GM18907 (cell line): ENCODE data around the gene MXD1.

Experiments
- ATAC-seq: cut with Tn5 transposase; IDR thresholded peaks from one replicate; pipeline ENCODE4 v1.9.1; 2021; ENCODE audit warnings: mild to moderate bottlenecking, moderate library complexity; ENCODE audit not compliant: unreplicated experiment

MXD1 gene

GRCh38 chr2:69933254-69933828 is 18.4 kb downstream of the MXD1 start:
- no peak for ATAC-seq

DNA sequence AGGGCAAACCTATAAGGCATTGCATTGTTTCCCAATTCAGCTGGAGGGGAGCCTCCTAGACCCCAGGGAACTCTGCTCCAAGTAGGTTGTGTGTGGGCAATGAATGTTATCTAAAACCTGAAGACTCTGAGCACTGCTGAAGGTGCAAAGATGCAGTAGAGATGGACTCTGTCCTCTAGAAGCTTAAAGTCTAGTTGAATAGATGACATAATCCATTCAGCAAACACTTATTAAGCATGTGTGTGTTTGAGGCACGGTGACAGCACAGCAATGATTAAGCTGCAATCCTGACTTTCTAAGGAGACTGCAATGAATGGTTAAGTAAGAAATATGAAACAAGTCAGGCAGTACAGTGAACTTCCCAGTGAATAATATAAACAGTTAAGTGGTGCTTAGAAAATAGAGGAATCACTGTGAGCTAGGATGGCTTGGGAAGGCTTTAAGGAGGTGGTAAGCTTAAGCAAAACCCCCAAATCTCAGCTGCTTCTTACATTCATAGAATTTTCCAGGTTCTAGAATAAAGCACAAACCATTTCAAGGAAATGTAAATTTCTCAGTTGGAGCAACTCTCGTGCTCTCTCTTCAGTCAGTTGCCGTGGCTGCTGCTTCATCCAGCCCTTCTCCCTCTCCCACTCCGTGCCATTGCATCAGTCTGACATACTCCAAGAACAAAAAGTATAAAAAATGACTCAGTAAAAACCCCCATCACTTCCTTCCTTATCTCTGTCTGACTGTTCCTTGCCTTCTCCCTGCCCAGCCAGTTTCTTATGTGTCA is 19.1 kb downstream of the MXD1 start:
- no peak for ATAC-seq

- no peak for ATAC-seq
These were observed 19.7 kb downstream of the MXD1 start for GRCh38 chr2:69934614-69934908.

DNA sequence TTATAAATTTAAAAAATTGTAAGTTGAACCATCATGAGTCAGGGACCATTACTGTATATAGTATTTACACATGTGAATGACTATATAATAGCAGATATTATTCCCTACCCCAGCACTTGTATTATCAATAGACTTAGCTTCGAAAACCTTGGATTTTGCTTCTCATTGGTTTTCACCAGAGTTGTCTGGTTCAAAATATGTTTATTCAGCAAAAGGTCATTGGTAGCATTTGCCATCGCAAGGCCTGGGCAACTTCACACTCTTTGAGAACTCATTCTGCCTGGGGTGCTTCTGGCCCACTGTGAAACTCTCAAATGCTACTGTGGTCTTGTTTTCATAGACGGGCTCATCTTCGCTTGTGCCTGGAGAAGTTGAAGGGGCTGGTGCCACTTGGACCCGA is 20.1 kb downstream of the MXD1 start:
- ATAC-seq, result no peak

GRCh38 chr2:69936906-69937305 is 22.0 kb downstream of the MXD1 start:
- no peak for ATAC-seq

GRCh38 chr2:69937968-69938367 is 23.1 kb downstream of the MXD1 start:
- ATAC-seq, result no peak

- no peak for ATAC-seq
These were observed 24.8 kb downstream of the MXD1 start for GRCh38 chr2:69939722-69940121.

GRCh38 chr2:69940691-69941090 is 25.8 kb downstream of the MXD1 start:
- ATAC-seq, result no peak

- no peak for ATAC-seq
These were observed 28.3 kb downstream of the MXD1 start for GRCh38 chr2:69943000-69943842.

DNA sequence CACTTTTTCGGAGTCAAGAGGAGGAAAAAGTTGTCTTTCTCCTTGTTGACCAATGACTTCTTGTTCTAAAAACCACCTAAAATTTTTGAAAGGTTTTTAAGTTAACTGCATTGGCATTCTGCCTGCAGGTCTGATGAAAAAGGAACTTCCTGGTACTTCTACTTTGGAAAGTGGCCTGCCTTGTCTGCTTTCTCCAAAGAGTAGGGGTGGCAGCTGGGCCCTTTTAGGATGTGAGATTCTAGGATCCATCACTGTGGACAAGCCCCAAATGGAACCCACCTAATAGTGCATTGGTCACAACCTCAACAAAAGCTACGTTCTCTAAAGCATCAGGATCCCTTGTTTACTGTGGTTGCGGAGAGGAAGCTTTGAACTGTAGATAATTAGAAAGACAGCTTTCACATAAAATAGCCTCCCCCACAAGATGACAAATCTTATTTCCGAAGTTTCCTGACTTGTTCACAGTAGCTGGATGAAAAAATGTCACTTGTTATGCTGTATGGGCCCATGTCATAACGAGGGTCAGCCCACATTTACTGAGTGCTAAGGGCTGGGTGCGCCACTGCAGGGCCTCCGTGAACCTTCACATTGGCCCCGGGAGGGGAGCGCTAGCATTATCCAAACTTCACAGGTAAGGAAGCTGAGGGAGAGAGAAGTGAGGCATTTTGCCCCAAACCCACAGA is 29.1 kb downstream of the MXD1 start:
- no peak for ATAC-seq

DNA sequence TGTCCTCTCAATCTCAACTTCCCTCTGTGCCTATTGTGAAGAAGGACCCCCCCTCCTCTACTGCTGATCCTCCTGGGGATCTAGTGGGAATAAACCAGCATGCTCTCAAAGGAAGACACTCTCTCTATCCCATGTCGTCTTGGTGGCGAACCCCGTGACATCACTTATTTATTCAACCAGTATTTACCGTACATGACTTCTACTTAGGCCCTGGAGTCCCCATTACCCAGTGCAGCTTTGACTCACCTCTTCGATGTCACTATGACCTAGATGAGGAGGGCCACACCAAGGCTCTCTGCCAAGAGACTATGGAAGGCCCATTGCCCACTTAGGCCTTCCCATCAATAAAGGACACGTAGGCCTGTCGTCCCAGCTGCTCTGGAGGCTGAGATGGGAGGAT is 29.8 kb downstream of the MXD1 start:
- ATAC-seq, result no peak

DNA sequence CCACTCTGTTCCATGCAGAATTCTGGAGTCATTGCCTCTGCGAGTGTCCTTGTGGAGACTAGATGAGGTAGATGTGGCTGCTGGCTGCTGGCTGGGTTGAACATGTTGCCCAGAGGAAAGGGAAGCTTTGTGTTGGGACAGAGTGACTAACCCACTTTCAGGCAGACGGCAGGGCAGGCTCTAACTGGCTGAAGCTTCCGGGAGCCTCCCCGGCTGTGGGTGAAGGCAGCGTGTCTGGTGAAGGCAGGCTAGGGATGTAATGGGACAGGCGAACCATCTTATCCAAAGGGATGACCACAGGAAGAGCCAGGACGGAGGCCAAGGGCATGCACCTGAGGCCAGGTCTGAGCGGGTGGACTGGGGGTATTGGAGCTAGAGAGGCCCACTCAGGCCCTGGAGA is 30.5 kb downstream of the MXD1 start:
- no peak for ATAC-seq

DNA sequence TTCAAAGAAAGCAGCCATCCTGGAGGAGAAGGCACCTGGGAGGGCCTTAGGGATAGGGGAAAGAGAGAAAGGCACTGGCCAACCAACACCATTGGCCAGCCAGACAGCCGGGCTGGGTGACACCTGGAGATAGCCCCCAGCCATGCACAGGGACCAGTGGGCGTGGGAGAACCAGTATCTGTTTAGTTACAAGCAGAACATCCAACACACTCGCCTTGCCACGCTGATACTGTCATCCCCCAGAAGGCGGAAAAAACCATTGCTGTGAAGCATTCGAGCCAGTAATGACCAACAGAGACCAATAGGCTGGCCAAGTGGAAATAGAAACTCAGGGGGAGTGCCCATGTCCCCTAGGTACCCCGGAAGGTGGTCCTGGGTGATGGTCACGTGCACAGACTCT is 31.0 kb downstream of the MXD1 start:
- ATAC-seq, result no peak

DNA sequence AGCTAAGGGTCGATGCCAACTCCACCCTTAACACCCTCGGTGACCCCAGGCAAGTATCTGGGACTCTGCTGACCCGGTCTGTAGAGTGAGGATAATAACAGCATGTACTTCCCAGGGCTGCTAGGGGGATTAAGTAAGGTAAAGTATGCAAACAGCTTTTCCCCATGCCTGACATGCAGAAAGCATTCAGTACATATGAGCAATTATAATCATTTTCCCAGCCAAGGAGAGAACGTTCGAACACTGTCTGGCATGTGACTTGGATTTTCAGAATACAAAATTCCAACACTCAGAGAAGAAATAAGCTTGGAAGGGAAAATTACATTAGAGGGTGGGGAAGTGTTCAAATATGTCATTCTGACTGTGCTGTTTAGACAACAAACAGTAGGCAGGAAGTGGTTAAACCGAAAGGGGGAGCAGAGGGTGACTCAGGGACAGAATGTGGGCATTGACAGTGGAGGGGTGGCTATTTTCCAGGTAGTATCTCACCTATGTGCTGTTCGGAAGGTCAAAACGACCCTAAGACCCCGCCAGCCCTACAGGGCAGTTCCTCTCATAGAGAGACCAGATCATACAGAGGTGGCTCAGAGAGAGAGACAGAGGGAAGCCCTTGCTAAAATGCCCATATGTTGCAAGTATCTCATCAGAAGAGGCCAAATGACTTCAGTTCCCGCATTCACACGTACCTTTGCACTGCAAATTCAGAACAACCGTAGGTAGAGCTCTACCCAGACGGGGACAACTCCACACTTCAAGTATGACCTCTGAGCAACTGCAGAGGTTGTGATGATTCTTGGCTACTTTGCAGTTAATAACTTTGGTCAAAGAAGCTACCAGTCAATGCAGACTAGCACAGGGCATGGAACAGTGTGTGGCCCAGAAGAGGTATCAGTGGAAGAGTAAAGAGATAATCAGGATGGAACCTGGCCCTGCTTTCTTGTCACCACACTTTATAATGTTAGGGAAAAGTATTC is 31.7 kb downstream of the MXD1 start:
- ATAC-seq, result peak; percentile 82

- no peak for ATAC-seq
These were observed 32.5 kb downstream of the MXD1 start for GRCh38 chr2:69947325-69947931.

- ATAC-seq, result no peak
These were observed 33.4 kb downstream of the MXD1 start for GRCh38 chr2:69948032-69948962.

DNA sequence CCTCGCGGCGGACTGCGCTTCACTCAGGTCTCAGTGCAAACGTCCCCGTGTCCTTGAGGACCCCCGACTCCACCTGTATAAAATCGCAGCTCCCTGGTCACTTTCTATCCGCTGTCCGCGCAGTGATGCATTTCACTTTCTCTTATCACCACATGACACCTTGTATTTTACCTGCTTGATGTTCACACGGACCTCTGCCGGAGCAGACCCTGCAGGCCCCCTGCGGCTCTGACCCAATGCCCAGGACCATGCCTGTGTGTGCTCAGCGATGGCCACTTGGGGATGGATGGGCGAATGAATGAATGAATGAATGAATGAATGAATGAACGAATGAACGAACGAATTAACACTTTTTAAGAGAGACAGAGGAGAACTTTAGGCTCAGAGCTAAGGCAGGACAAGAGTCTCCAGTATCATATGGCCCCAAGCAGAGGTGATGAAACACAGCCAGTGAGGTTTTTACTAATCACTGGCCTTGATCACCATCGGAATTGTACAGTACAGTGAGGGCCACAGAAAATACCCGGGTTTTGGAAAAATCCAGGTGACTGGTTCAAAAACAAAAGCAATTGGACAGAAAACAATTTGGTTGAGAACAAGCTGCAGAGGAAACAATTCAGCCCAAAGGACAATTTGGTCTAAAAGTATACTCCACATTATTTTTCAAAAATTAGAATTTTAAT is 34.2 kb downstream of the MXD1 start:
- no peak for ATAC-seq

GRCh38 chr2:69950241-69950640 is 35.3 kb downstream of the MXD1 start:
- no peak for ATAC-seq
